GM12875 (cell line): ENCODE results near the gene MXI1.

Source experiments
- H3K4me3 ChIP-seq: one replicate; pipeline ENCODE4 v1.5.1; 2011; ENCODE audit warnings: low read depth, low read length, control low read depth
- CTCF ChIP-seq: IDR thresholded peaks from 2 replicates; pipeline ENCODE4 v1.5.1; 2011; ENCODE audit warnings: low read depth, mild to moderate bottlenecking, control low read depth, inconsistent platforms, low read length, moderate library complexity, borderline replicate concordance; ENCODE audit not compliant: insufficient read depth

The MXI1 gene

GRCh38 chr10:110258542-110258941 is 51.1 kb downstream of the MXI1 start:
- no peak for TF ChIP-seq CTCF
- no peak overlapping the region for H3K4me3 ChIP-seq

- H3K4me3 ChIP-seq = no peak overlapping the region
- no peak for TF ChIP-seq CTCF
Measured at GRCh38 chr10:110259317-110259716, 51.9 kb downstream of the MXI1 start.

DNA sequence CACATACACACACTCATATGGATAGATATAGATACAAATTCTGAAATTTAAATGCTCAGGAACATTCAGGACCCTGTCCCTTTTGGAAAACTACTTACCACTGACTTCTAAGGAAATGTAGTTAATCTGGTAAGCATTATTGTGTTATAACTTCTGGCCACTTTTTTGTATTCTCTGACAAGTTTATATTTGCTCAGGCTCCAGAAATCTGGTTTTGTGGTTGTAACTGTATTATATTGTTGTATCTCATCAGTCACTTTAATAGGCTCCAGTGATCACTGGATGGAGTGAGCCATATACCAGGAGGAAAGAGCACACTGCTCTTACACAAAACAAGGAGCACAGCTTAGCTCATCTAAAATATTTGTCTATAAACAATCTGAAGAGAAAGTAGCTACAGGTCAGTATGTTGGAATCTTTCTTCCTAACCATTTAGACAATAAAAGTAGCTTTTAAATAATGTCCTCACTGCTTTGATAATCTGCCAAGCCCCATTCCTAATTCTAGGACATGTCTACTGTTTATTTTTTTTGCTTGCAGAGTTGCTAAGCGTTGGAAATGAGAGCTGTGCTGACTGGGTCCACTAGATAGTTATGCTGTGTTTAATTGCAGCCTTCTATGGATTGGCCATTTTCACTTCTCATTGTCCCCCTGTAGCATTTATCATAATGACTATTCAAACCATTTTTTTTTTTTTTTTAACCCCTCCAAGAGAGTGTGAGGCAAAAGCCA is 53.5 kb downstream of the MXI1 start:
- no peak overlapping the region for H3K4me3 ChIP-seq
- TF ChIP-seq CTCF = no peak

DNA sequence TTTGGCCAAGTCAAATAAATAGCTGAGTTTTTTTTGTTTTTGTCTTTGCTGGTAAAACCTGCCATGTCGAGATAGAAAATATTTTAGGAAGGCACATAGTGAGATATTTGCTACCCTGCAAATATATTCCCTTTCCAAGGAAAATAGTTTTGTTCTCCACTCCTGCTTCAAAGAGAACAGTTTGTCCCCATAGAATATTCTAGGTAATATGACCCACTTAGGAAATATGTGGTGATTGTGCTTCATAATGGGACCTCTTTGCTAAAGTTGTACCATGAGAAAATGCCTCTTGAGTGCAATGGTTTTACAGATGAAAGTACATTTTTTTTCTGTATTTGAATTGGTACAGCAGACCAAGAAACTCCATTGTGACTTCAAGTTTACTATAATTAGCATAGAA is 55.8 kb downstream of the MXI1 start:
- no peak overlapping the region for H3K4me3 ChIP-seq
- TF ChIP-seq CTCF = no peak

DNA sequence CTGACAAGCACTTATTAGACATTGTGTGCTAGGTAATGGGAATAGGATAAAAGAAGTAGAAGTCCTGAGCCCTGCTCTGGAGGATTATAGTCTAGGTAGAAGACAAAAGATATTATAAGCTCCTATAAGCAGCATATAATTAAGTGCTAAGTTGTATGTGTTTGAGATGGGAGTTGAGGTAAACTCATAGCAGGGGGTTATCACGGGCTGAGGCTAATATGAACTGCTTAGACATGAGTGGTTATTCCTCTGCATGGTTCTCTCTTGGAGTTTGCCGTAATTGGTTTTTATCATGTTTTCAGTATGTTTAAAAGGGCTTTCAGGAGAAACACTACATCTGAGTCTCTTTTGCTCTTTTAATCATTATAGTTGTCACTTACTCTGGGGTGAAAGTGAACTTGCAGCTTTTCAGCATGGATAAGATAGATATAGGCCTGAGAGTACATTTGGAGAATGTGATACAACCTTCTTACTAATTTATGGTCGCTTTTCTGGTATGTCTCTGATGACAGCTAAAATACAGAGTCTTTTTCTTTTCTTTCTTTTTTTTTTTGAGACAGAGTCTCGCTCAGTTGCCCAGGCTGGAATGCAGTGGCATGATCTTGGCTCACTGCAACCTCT is 58.3 kb downstream of the MXI1 start:
- TF ChIP-seq CTCF = no peak
- no peak overlapping the region for H3K4me3 ChIP-seq

DNA sequence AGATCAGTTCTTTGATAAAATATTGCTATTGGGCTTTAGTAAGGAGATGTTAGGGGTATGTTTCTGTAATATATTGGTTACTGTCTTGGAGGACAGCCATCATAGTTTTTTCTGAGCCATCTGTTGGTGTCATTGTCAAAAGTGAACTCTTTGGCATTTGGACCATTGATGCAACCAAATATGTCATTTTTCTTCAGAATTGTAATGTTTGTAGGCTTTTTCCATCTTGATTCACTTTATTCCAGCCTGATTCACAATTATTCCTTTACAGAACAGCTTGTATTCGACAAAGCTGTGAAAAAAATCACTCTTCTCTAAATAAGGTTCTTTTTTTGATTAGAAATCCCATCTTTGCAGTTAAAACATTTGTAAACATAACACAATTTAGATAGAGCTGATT is 59.9 kb downstream of the MXI1 start:
- no peak for TF ChIP-seq CTCF
- H3K4me3 ChIP-seq = no peak overlapping the region

DNA sequence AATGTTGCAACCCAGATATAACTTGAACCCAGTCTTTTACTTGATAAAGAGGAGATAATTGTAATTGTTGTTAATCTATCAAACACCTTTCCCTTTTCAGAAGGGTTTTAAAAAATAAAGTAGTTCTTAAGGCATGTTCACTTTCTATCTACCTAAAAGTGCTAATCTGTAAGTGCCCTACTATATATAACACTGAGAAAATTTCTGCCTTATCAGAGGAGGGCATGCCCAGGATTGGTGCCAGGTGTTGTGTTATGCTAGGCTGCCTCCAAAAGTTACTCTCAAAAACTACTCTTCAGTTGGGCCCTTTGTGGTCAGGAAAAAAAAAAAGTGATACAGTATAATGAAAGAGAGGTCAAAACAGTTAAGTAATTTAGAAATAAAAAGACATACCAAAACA is 61.0 kb downstream of the MXI1 start:
- no peak overlapping the region for H3K4me3 ChIP-seq
- no peak for TF ChIP-seq CTCF
